CD1c-positive myeloid dendritic cell (primary cell): ENCODE data around the gene MEGF11.
"Not testable (repeated sequence)": the region's sequence is repeated elsewhere in the genome, so short reads cannot be mapped to it uniquely, and the experiment has no call there.

Source experiments
- DNase-seq: peaks from one replicate; pipeline ENCODE4 v3.0.0-alpha.2; 2016; ENCODE audit errors: extremely low spot score

Gene MEGF11

GRCh38 chr15:65893060-65893459 is 360.5 kb downstream of the MEGF11 start:
- DNase-seq: no peak

GRCh38 chr15:65888981-65889380 is 364.6 kb downstream of the MEGF11 start:
- DNase-seq: no peak

DNA sequence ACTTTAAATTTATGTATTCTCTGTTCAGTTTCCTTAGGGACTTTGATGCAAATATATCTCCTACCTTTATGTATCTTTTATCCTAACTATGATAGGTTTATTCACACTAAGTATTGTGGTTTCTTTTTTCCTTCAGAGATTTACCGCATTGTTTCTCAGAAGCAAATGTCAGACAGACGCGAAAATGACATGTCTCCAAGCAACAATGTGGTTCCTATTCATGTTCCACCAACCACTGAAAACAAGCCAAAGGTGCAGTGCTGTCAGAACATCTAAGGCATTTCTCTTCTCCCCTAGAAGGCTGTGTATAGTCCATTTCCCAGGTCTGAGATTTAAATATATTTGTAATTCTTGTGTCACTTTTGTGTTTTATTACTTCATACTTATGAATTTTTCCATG is 366.0 kb downstream of the MEGF11 start:
- peak; percentile 20 for DNase-seq

DNA sequence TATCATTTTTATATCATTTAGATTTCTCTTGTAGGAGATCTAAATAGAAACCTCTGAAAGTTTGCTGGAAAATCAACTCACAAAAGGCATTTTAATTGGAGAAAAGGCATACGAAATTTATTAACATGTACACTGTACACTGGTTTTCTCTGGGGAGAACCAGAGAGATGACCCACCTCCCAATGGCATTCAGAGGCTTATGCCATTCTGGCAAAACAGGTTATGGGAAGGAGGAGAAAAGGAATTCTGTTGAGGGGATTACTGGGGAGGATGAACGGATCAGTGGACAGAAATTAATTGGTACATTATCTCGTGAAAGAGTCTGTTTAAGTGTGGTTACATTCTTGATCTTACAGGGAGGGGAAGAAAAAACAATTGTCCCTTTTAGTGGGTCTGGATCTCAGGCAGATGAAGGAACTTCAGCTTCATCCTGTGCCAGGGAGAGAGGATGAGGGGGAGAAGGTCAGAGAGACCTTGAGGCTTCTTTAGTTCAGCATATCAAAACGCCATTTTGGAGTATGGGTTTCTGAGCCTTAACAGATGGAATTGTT is 367.8 kb downstream of the MEGF11 start:
- DNase-seq: no peak

- no peak for DNase-seq
These were observed 369.0 kb downstream of the MEGF11 start for GRCh38 chr15:65884511-65884910.

DNA sequence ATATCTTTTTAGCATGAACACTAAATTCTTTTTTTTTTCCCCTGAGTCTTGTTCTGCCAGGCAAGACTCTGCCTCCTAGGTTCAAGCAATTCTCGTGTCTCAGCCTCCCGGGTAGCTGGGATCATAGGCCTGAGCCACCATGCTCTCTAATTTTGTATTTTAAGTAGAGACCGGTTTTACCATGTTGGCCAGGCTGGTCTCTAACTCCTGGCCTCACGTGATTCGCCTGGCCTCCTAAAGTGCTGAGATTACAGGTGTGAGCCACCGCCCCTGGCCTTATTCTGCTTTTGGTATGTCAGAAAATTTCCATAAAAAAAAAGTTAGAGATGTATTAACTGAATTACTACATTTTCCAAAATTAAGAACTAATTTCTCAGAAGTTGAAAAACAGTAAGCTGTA is 370.0 kb downstream of the MEGF11 start:
- no peak for DNase-seq

DNA sequence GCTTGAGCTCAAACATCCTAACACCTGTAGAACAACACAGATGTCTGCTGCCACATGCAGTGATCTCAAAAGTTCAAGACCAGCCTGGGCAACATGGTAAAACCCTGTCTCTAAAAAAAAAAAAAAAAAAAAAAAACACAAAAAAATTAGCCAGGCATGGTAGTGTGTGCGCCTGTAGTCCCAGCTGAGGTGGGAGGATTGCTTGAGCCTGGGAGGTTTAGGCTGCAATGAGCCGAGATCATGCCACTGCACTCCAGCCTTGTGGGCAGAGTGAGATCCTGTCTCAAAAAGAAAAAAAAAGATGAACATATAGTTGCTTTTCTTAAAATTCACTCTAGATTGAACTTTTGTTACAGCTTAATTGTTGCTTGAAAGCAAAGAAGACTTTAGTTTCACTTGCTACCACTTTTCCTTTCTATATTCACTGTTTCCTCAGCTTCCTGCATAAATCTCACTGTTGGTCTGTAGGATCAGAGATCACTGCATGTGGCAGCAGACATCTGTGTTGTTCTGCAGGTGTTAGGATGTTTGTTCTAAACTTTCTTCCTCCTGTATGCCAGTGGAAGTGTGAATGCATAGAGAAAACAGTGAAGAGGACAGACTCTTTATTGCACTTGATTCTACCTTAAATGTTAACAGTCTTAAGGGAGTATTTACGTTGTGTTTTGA is 371.6 kb downstream of the MEGF11 start:
- no peak for DNase-seq

DNA sequence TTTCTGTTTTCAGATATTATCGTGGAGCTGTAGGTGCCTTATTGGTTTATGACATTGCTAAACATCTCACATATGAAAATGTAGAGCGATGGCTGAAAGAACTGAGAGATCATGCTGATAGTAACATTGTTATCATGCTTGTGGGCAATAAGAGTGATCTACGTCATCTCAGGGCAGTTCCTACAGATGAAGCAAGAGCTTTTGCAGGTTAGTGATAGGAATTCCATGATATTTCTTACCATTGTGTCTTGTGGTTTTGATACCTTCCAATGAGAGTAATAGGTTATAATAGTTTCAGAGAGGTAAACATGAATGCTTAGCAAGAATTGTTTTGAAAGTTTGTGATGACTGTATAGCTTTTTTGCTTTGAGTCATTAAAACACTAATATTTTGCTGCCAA is 375.8 kb downstream of the MEGF11 start:
- no peak for DNase-seq

GRCh38 chr15:65875458-65875857 is 378.1 kb downstream of the MEGF11 start:
- no peak for DNase-seq

DNA sequence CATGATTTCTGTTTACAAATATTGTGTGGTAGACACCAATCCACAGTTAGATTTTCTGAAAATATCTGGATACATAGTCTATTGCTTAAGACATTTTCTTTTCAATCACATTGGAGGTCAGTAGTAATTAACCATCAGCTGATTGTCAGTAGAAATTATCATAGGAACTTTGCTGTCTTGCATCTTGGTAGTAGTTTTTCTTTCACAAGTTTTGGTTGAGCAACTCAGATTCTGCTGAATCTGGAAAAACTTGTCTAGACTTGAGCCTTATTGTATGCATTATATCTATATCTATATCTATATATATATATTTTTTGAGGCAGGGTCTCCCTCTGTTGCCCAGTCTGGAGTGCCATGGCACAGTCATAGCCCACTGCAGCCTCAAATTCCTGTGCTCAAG is 380.3 kb downstream of the MEGF11 start:
- no peak for DNase-seq

DNA sequence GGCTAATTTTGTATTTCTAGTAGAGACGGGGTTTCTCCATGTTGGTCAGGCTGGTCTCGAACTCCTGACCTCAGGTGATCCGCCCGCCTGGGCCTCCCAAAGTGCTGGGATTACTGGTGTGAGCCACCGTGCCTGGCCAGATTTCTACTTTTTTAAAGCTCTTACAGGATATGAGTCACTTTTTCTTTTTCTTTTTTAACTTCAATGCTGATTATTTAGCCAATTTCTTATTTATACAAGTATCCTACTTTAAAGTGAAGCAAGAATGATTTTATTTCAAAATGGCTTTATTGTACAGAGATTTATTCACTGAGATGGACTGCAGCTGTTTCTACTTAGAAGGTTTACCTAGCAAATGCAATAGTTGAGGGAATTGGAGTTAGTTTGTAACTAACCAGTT is 381.0 kb downstream of the MEGF11 start:
- not testable (repeated sequence) for DNase-seq

DNA sequence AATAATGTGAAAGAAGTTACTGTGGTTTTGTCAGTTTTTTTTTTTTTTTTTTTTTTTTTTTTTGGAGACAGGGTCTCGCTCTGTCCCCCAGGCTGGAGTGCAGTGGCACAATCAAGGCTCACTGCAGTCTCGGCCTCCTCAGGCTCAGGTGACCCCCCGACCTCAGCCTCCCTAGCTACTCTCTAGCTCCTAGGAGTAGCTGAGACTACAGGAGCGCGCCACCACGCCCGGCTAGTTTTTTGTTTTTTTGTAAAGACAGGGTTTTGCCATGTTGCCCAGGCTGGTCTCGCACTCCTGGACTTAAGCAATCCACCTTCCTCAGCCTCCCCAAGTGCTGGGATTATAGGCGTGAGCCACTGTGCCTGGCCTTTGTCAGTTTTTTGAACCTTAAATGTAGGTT is 381.7 kb downstream of the MEGF11 start:
- not testable (repeated sequence) for DNase-seq

GRCh38 chr15:65870889-65871533 is 382.5 kb downstream of the MEGF11 start:
- DNase-seq: peak; percentile 29

- DNase-seq: peak; percentile 27
These were observed 383.3 kb downstream of the MEGF11 start for GRCh38 chr15:65869954-65870871.

DNA sequence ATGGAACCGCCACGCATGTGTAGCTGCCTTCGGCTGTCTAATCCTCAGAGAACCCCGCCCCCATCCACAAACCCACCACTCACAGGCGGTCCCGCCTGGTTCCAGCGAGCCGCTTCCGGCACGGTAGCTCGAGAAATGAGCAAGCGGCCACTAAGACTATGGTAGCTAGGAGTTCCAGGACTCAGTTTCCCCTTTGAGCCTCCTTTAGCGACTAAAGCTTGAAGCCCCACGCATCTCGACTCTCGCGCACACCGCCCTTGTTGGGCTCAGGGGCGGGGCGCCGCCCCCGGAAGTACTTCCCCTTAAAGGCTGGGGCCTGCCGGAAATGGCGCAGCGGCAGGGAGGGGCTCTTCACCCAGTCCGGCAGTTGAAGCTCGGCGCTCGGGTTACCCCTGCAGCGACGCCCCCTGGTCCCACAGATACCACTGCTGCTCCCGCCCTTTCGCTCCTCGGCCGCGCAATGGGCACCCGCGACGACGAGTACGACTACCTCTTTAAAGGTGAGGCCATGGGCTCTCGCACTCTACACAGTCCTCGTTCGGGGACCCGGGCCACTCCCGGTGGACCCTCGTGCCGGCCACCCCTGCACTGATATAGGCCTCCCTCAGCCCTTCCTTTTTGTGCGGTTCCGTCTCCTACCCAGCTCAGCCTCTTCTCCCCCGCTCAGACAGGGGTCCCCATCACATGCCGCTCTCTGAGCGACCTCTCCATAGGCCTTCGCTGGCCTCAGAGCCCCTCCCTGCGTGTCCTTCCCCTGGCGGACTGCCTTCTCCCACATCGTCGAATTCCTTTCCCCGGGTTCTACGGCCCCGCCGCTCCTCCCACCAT is 384.2 kb downstream of the MEGF11 start, which contains the start of gene RAB11A:
TSS of gene RAB11A (plus strand) at position 366 of the 828 bp plus-strand sequence. CDS start at position 461, 95 bp downstream.
- peak; percentile 98 for DNase-seq

DNA sequence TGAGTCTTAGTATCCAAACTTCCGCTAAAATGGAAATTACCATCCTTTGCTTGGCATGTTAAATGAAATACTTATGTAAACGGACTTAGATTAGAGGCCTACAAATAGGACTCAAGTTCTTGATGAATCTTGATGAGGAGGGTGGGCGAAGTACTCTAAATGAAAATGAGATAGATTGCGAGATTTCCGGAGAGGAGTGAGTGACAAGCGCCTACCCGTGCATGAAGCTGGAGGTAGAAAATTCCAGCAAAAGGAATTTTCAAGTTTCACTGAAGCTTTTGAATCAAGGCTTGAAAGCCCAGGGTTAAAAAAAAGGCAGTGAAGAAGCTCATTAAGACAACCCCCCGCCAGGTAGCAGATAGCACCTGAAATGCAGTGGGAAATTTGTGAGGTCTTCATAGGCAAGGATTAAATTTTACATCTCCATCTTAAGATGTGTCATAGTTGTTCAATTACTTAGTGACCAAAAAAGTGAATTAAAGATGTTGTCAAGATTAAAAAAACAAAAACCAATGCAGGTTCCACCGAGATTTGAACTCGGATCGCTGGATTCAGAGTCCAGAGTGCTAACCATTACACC is 384.9 kb downstream of the MEGF11 start:
- no peak for DNase-seq

- DNase-seq: not testable (repeated sequence)
These were observed 385.6 kb downstream of the MEGF11 start for GRCh38 chr15:65867933-65868332.

- no peak for DNase-seq
These were observed 386.3 kb downstream of the MEGF11 start for GRCh38 chr15:65867244-65867643.

GRCh38 chr15:65863106-65863505 is 390.4 kb downstream of the MEGF11 start:
- DNase-seq: no peak

GRCh38 chr15:65862682-65863081 is 390.9 kb downstream of the MEGF11 start:
- peak; percentile 84 for DNase-seq
